ENCODE measurements around the gene KCNJ5.

GRCh38 chr11:128929991-128930390 is 38.8 kb downstream of the KCNJ5 start:
- TF ChIP-seq, protein P1, sequence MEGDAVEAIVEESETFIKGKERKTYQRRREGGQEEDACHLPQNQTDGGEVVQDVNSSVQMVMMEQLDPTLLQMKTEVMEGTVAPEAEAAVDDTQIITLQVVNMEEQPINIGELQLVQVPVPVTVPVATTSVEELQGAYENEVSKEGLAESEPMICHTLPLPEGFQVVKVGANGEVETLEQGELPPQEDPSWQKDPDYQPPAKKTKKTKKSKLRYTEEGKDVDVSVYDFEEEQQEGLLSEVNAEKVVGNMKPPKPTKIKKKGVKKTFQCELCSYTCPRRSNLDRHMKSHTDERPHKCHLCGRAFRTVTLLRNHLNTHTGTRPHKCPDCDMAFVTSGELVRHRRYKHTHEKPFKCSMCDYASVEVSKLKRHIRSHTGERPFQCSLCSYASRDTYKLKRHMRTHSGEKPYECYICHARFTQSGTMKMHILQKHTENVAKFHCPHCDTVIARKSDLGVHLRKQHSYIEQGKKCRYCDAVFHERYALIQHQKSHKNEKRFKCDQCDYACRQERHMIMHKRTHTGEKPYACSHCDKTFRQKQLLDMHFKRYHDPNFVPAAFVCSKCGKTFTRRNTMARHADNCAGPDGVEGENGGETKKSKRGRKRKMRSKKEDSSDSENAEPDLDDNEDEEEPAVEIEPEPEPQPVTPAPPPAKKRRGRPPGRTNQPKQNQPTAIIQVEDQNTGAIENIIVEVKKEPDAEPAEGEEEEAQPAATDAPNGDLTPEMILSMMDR (IDR thresholded peaks at IDR 0.05; ENCODE audit: low read depth, low read length, poor library complexity, severe bottlenecking), result no peak
- TF ChIP-seq EZH2phosphoT487 (IDR thresholded peaks at IDR 0.05; ENCODE audit: borderline replicate concordance, low read length), result no peak

All from DOHH2 (cell line).